GM10266 (cell line): ENCODE measurements around the gene CFAP57.

Experiments
- DNase-seq: peaks from one replicate; pipeline ENCODE4 v3.0.0; 2012; ENCODE audit errors: extremely low spot score
- TF ChIP-seq, protein P1 (sequence below): IDR thresholded peaks from 2 replicates; pipeline ENCODE4 v1.5.1; 2012; ENCODE audit warnings: mild to moderate bottlenecking, low read depth; ENCODE audit not compliant: control insufficient read depth, insufficient read depth; ENCODE audit errors: missing control alignments

Gene CFAP57

DNA sequence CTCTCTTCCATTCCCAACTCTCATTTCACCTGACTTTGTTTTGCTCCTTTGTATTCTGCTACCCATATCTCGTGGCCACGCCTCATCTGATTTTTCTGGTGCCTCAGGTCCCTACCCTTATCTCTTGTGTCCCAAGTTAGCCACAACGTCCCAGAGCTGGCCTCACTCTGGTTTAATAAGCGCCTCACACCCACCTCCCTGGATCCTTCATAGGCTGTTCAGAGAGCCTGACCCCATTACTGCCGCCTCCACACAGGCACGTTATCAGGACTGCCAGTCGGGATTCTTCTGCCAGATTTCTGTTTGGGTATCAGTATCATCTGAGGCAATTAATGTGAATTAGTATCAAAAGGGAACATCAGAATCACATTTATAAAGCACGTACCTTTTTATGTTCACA, 62.9 kb downstream of the CFAP57 start:
- TF ChIP-seq, protein P1, sequence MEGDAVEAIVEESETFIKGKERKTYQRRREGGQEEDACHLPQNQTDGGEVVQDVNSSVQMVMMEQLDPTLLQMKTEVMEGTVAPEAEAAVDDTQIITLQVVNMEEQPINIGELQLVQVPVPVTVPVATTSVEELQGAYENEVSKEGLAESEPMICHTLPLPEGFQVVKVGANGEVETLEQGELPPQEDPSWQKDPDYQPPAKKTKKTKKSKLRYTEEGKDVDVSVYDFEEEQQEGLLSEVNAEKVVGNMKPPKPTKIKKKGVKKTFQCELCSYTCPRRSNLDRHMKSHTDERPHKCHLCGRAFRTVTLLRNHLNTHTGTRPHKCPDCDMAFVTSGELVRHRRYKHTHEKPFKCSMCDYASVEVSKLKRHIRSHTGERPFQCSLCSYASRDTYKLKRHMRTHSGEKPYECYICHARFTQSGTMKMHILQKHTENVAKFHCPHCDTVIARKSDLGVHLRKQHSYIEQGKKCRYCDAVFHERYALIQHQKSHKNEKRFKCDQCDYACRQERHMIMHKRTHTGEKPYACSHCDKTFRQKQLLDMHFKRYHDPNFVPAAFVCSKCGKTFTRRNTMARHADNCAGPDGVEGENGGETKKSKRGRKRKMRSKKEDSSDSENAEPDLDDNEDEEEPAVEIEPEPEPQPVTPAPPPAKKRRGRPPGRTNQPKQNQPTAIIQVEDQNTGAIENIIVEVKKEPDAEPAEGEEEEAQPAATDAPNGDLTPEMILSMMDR: no peak
- DNase-seq: no peak

GRCh38 chr1:43235451-43236121, 63.5 kb downstream of the CFAP57 start:
- DNase-seq: no peak
- TF ChIP-seq, protein P1: no peak

GRCh38 chr1:43237121-43237520, 65.0 kb downstream of the CFAP57 start:
- DNase-seq: no peak
- TF ChIP-seq, protein P1: no peak

GRCh38 chr1:43238085-43238484, 66.0 kb downstream of the CFAP57 start:
- peak; percentile 51 for DNase-seq
- TF ChIP-seq, protein P1: peak; percentile 77

DNA sequence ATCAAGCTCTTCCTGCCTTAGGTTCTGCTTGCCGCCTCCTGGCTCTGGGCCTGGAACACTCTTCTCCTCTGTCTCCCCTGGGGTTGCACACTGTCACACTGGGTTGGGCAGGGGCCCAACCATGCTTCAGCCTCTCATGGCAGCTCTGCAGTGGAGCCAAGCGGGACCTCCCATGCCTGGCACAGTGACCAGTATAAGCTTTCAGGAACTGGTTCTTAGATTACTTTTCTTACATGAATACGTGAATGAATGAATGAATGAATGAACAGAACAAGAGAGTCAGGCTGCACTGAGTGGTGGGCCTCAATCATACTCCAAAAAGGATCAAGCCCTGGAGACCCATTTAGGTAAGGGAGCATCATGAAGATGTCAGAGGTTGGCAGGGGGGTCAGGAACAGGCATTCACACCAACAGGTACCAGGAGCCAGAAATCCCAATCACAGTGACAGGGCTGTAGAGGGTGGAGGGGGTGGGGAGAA, 66.9 kb downstream of the CFAP57 start:
- no peak for DNase-seq
- TF ChIP-seq, protein P1: no peak

DNA sequence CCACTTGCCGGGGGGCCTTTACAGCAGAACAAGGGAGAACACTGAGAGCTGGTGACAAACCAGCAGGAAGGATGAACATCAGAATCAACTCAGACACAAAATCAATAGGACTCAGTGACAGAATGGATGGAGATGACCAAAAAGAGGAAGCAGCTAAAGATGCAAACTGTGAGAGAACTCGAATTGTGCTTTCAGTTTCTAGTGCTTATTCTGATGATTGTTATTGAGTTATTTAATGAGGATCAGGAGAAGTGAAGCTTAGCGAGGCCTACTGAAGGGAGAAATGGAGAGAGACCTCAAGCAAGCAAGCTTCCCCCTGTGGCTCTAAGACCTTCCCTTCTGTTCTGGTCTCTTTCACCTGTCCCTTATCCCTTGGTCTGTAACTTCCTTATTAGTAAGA, 67.4 kb downstream of the CFAP57 start:
- peak; percentile 75 for DNase-seq
- TF ChIP-seq, protein P1: no peak

DNA sequence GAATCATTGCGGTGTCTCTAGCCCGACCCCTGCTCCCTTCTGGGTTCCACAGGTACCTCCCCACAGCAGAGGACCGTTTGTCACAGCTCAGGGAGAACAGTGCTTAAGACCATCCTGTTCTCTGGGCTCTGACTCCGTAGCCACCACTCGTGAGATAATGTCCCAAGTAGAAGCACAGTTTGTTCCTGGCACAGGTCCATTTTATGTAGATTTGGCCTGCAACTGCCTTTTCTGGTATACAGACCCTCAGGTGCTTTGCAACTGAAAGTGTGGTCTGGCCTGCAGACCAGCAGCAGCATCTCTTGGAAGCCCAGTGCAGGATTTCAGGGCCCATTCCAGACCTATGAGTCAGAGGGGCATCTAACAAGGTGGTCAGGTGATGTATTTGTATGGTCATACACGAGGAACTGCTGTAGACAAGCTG, 69.3 kb downstream of the CFAP57 start:
- no peak for DNase-seq
- TF ChIP-seq, protein P1: no peak
